ENCODE measurements around the gene NARS2.

Gene NARS2

GRCh38 chr11:78386215-78386941, 188.3 kb downstream of the NARS2 start:
- Histone ChIP-seq H3K4me3 (ENCODE audit: low read length) (no peak overlapping the region), H3K4me1 (ENCODE audit: control insufficient read depth, low read length) (no peaks in the 10 kb centered on the region), H3K27me3 (ENCODE audit: control insufficient read depth, low read length) (no peaks in the 10 kb centered on the region), H3F3A (ENCODE audit: control insufficient read depth, insufficient read depth) (no peaks in the 10 kb centered on the region), H3K4me2 (ENCODE audit: low read length) (no peak overlapping the region), H3K79me2 (ENCODE audit: control insufficient read depth, low read length) (no peaks in the 10 kb centered on the region), H3K36me3 (ENCODE audit: control insufficient read depth, low read length) (no peaks in the 10 kb centered on the region), H3K9me3 (ENCODE audit: control insufficient read depth, insufficient read depth, low read length) (no peaks in the 10 kb centered on the region), H4K20me1 (ENCODE audit: control insufficient read depth, insufficient read depth, low read depth, low read length) (no peaks in the 10 kb centered on the region), H3K27ac (ENCODE audit: low read depth, low read length) (no peak overlapping the region), H3K9me2 (replicated peaks; ENCODE audit: control insufficient read depth, low read length) (no peaks in the 10 kb centered on the region)
- TF ChIP-seq EZH2phosphoT487 (IDR thresholded peaks at IDR 0.05; ENCODE audit: borderline replicate concordance, low read length) (no peak), CTCF (IDR thresholded peaks at IDR 0.05; ENCODE audit: low read depth, low read length, poor library complexity, severe bottlenecking) (no peak)
